ENCODE measurements around the gene DEDD. TPM values are rescaled to one million over a fixed set of nuclear protein-coding genes. Genes with fewer than 3 reads are reported as not detected.

The DEDD gene
- total RNA-seq, 1 experiment from 2014 or later: 39.2 TPM

- TF ChIP-seq TCF7 (CRISPR knock-in tag; IDR thresholded peaks at IDR 0.05; ENCODE audit: low read depth) (no peak), ZNF232 (CRISPR knock-in tag; IDR thresholded peaks at IDR 0.05) (no peak)
Measured at GRCh38 chr1:161145832-161146231, 13.4 kb upstream of the DEDD start (continued).

GRCh38 chr1:161140755-161141400 is 8.4 kb upstream of the DEDD start:
- peaks cover 8% of the 10 kb centered on the region for H3K4me1 Mint-ChIP-seq
- no peak for TF ChIP-seq TEAD4 (CRISPR knock-in tag; IDR thresholded peaks at IDR 0.05)
- no peak for TF ChIP-seq E2F1 (CRISPR knock-in tag; IDR thresholded peaks at IDR 0.05)
- TF ChIP-seq SOX15 (CRISPR knock-in tag; IDR thresholded peaks at IDR 0.05): no peak
- TF ChIP-seq FOXP4 (CRISPR knock-in tag; IDR thresholded peaks at IDR 0.05): no peak
- TF ChIP-seq ZMAT4 (CRISPR knock-in tag; IDR thresholded peaks at IDR 0.05): no peak
- TF ChIP-seq RORB (CRISPR knock-in tag; IDR thresholded peaks at IDR 0.05): no peak
- TF ChIP-seq KAT7 (CRISPR knock-in tag; IDR thresholded peaks at IDR 0.05; ENCODE audit: borderline replicate concordance): no peak
- no peak for TF ChIP-seq TEAD1 (CRISPR knock-in tag; IDR thresholded peaks at IDR 0.05)
- no peak for TF ChIP-seq AR (CRISPR knock-in tag; IDR thresholded peaks at IDR 0.05)
- TF ChIP-seq ZNF396 (CRISPR knock-in tag; IDR thresholded peaks at IDR 0.05; ENCODE audit: borderline replicate concordance): no peak
- no peak for TF ChIP-seq OVOL2 (CRISPR knock-in tag; IDR thresholded peaks at IDR 0.05; ENCODE audit: borderline replicate concordance)
- TF ChIP-seq ZNF121 (CRISPR knock-in tag; IDR thresholded peaks at IDR 0.05): no peak
- no peak for TF ChIP-seq PRDM15 (CRISPR knock-in tag; IDR thresholded peaks at IDR 0.05)
- no peak for TF ChIP-seq ZNF532 (CRISPR knock-in tag; IDR thresholded peaks at IDR 0.05; ENCODE audit: borderline replicate concordance)
- TF ChIP-seq ESRRA (CRISPR knock-in tag; IDR thresholded peaks at IDR 0.05; ENCODE audit: borderline replicate concordance): no peak
- no peak for TF ChIP-seq JUN (CRISPR knock-in tag; IDR thresholded peaks at IDR 0.05)
- H3K4me3 Mint-ChIP-seq: no peak overlapping the region
- H3K27ac Mint-ChIP-seq: no peak overlapping the region
- H3K36me3 Mint-ChIP-seq: no peaks in the 10 kb centered on the region
- ChIA-PET CTCF (interaction anchor here (1.0 to 2.7 kb wide), 6 partner anchors 8 to 150 kb away, joined by 3 to 17 read pairs (median 4); partner anchors contain the start of genes DEDD and KLHDC9), POLR2A (no interaction called here)
- ATAC-seq (no peak), DNase-seq (ENCODE audit: low spot score) (no peak)
- no peaks in the 10 kb centered on the region for H3K27me3 Mint-ChIP-seq (ENCODE audit: low read depth)
- no peaks in the 10 kb centered on the region for H3K9me3 Mint-ChIP-seq

Data from WTC11 (cell line).